GM23338 (cell line): ENCODE results near the gene RPL21. TPM values are rescaled to one million over a fixed set of nuclear protein-coding genes. Genes with fewer than 3 reads are reported as not detected.

Experiments
- ATAC-seq: fragments of 200-7000 bp; cut with Tn5 transposase; 3 replicates; pipeline ENCODE4 v1.9.1; 2020
- DNase-seq: peaks from one replicate; pipeline ENCODE4 v3.0.0-alpha.2; 2015; ENCODE audit warnings: low spot score
- H2AFZ ChIP-seq: fragments of 200-600 bp; sonication (generic); 2 replicates; pipeline ENCODE4 v1.8.0; 2016; ENCODE audit warnings: antibody characterized with exemption, mild to moderate bottlenecking, moderate library complexity
- H3F3A ChIP-seq: fragments of 200-600 bp; sonication (generic); replicated peaks from 2 replicates; pipeline ENCODE4 v1.8.0; 2017; ENCODE audit warnings: antibody characterized with exemption, mixed run types, low read depth
- H3K27ac ChIP-seq: fragments of 200-600 bp; sonication (generic); 2 replicates; pipeline ENCODE4 v1.6.1; 2016; ENCODE audit warnings: low read depth
- H3K27me3 ChIP-seq: fragments of 200-600 bp; sonication (generic); 2 replicates; pipeline ENCODE4 v1.8.0; 2016; ENCODE audit warnings: mild to moderate bottlenecking, mixed run types, moderate library complexity; ENCODE audit not compliant: insufficient read depth
- H3K36me3 ChIP-seq: fragments of 200-600 bp; sonication (generic); 2 replicates; pipeline ENCODE4 v1.8.0; 2016; ENCODE audit warnings: mild to moderate bottlenecking; ENCODE audit not compliant: insufficient read depth
- H3K4me1 ChIP-seq: fragments of 200-600 bp; sonication (generic); 2 replicates; pipeline ENCODE4 v1.8.0; 2016; ENCODE audit warnings: mild to moderate bottlenecking, moderate library complexity; ENCODE audit not compliant: insufficient read depth
- H3K4me2 ChIP-seq: fragments of 200-600 bp; sonication (generic); 2 replicates; pipeline ENCODE4 v1.7.1; 2017; ENCODE audit warnings: mixed run types
- H3K4me3 ChIP-seq: fragments of 200-600 bp; sonication (generic); 2 replicates; pipeline ENCODE4 v1.6.1; 2016; ENCODE audit warnings: mixed run types
- H3K79me2 ChIP-seq: fragments of 200-600 bp; sonication (generic); replicated peaks from 2 replicates; pipeline ENCODE4 v1.8.0; 2017; ENCODE audit warnings: mild to moderate bottlenecking; ENCODE audit not compliant: insufficient read depth
- H3K9me2 ChIP-seq: fragments of 200-600 bp; sonication (generic); 2 replicates; pipeline ENCODE4 v1.8.0; 2017; ENCODE audit not compliant: insufficient read depth
- H4K20me1 ChIP-seq: fragments of 200-600 bp; sonication (generic); replicated peaks from 2 replicates; pipeline ENCODE4 v1.8.0; 2017; ENCODE audit warnings: mild to moderate bottlenecking; ENCODE audit not compliant: insufficient read depth
- H3K27ac Mint-ChIP-seq: 2 replicates; pipeline ENCODE4 v1.8.0; 2020; ENCODE audit warnings: inconsistent platforms, mild to moderate bottlenecking, moderate library complexity, mixed read lengths
- H3K27me3 Mint-ChIP-seq: 3 replicates; pipeline ENCODE4 v1.8.0; 2022; ENCODE audit warnings: low read depth, mild to moderate bottlenecking, moderate library complexity, mixed read lengths, inconsistent platforms; ENCODE audit not compliant: insufficient read depth, poor library complexity
- H3K36me3 Mint-ChIP-seq: 3 replicates; pipeline ENCODE4 v1.8.0; 2021; ENCODE audit warnings: low read depth, mild to moderate bottlenecking, inconsistent platforms, moderate library complexity, mixed read lengths
- H3K4me1 Mint-ChIP-seq: 3 replicates; pipeline ENCODE4 v1.8.0; 2020; ENCODE audit warnings: mild to moderate bottlenecking, inconsistent platforms, mixed read lengths
- H3K4me3 Mint-ChIP-seq: 3 replicates; pipeline ENCODE4 v1.8.0; 2021; ENCODE audit warnings: moderate library complexity, mild to moderate bottlenecking, inconsistent platforms, mixed read lengths
- H3K9me3 Mint-ChIP-seq: 3 replicates; pipeline ENCODE4 v1.8.0; 2020; ENCODE audit warnings: moderate library complexity, mild to moderate bottlenecking, inconsistent platforms, mixed read lengths
- CREB1 ChIP-seq: fragments of 250-450 bp; sonication (Bioruptor Pico); IDR thresholded peaks from 2 replicates; pipeline ENCODE4 v1.5.0; 2020; ENCODE audit warnings: low read depth, mild to moderate bottlenecking, moderate library complexity
- CTCF ChIP-seq, 2 experiments: fragments of 200-600 bp in 1 of 2; sonication (generic) in 1 of 2; conservative IDR thresholded peaks; 2 replicates each; pipeline versions ENCODE4 v1.5.1 to v1.6.1; 2016 to 2017; ENCODE audit warnings: antibody characterized with exemption in 2 of 2, low read depth in 2 of 2, mild to moderate bottlenecking in 2 of 2, moderate library complexity in 1 of 2
- ETS1 ChIP-seq: IDR thresholded peaks from 2 replicates; pipeline ENCODE4 v1.6.1; 2016; ENCODE audit warnings: antibody characterized with exemption
- EZH2 ChIP-seq: fragments of 200-600 bp; sonication (generic); IDR thresholded peaks from one replicate; pipeline ENCODE4 v1.8.0; 2017; ENCODE audit warnings: antibody characterized with exemption, mild to moderate bottlenecking, low read depth; ENCODE audit not compliant: unreplicated experiment
- EZH2phosphoT487 ChIP-seq: fragments of 200-600 bp; sonication (generic); IDR thresholded peaks from one replicate; pipeline ENCODE4 v1.8.1; 2018; ENCODE audit warnings: antibody characterized with exemption; ENCODE audit not compliant: unreplicated experiment
- JUNB ChIP-seq: IDR thresholded peaks from one replicate; pipeline ENCODE4 v1.6.1; 2016; ENCODE audit warnings: antibody characterized with exemption; ENCODE audit not compliant: unreplicated experiment
- NANOG ChIP-seq: IDR thresholded peaks from 2 replicates; pipeline ENCODE4 v1.6.1; 2016; ENCODE audit warnings: antibody characterized with exemption, borderline replicate concordance
- POLR2AphosphoS5 ChIP-seq: IDR thresholded peaks from 2 replicates; pipeline ENCODE4 v1.6.1; 2016; ENCODE audit warnings: antibody characterized with exemption, low read depth
- REST ChIP-seq: IDR thresholded peaks from one replicate; pipeline ENCODE4 v1.6.1; 2018; ENCODE audit warnings: antibody characterized with exemption; ENCODE audit not compliant: unreplicated experiment
- STAT1 ChIP-seq: IDR thresholded peaks from one replicate; pipeline ENCODE4 v1.6.1; 2016; ENCODE audit warnings: antibody characterized with exemption; ENCODE audit not compliant: unreplicated experiment
- ZNF114 ChIP-seq: fragments of 250-450 bp; sonication (Bioruptor Pico); IDR thresholded peaks from 2 replicates; pipeline ENCODE4 v1.5.0; 2020; ENCODE audit warnings: mild to moderate bottlenecking, moderate library complexity
- ZNF331 ChIP-seq: fragments of 250-450 bp; sonication (Bioruptor Pico); IDR thresholded peaks from 2 replicates; pipeline ENCODE4 v1.5.0; 2020; ENCODE audit warnings: low read depth, mild to moderate bottlenecking, moderate library complexity
- ZNF462 ChIP-seq: fragments of 250-450 bp; sonication (Bioruptor Pico); IDR thresholded peaks from 2 replicates; pipeline ENCODE4 v1.5.0; 2020; ENCODE audit warnings: mild to moderate bottlenecking, moderate library complexity
- polyA plus RNA-seq: library from polyadenylated mRNA; unstranded; fragments of >200 nt; fragmentation: Nextera tagmentation; extraction: Ambion mirVana; gene quantifications from 2 replicates; pipeline ENCODE4 v1.2.1, GENCODE V29; 2016
- total RNA-seq: library from RNA; depleted of rRNA; stranded (reverse); fragments of >200 nt; shearing (Covaris generic); gene quantifications from 2 replicates; pipeline ENCODE4 v1.2.3, GENCODE V29; 2014

The RPL21 gene
- total and polyA plus RNA-seq, 2 experiments from 2014 or later: 1,037 to 1,343 TPM

GRCh38 chr13:27281420-27281819, 30.1 kb downstream of the RPL21 start:
- peaks cover 6% of the 10 kb centered on the region for H3K27me3 Mint-ChIP-seq
- H3K27ac Mint-ChIP-seq: no peak overlapping the region
- H3K36me3 Mint-ChIP-seq: no peaks in the 10 kb centered on the region
- Histone ChIP-seq H3K36me3 (no peaks in the 10 kb centered on the region), H3K27me3 (no peaks in the 10 kb centered on the region), H3K9me2 (no peaks in the 10 kb centered on the region), H3K79me2 (no peaks in the 10 kb centered on the region), H3K27ac (no peak overlapping the region), H3F3A (no peaks in the 10 kb centered on the region), H3K4me2 (no peak overlapping the region), H3K4me3 (no peak overlapping the region), H4K20me1 (no peaks in the 10 kb centered on the region), H3K4me1 (no peaks in the 10 kb centered on the region; the same call in 1 of the 2 replicates), H2AFZ (no peak overlapping the region)
- H3K4me1 Mint-ChIP-seq: peaks cover 13% of the 10 kb centered on the region
- no peak for ATAC-seq
- no peak overlapping the region for H3K4me3 Mint-ChIP-seq
- TF ChIP-seq REST: no peak
- TF ChIP-seq CTCF (conservative IDR thresholded peaks at IDR 0.05; ENCODE audit: low read depth in 2 of 2): no peak
- no peak for TF ChIP-seq ZNF114 (CRISPR knock-in tag)
- no peak for TF ChIP-seq ZNF462 (CRISPR knock-in tag)
- no peak for TF ChIP-seq EZH2phosphoT487
- no peak for TF ChIP-seq ETS1
- no peak for TF ChIP-seq EZH2
- no peak for TF ChIP-seq ZNF331 (CRISPR knock-in tag)
- TF ChIP-seq CREB1: no peak
- TF ChIP-seq POLR2AphosphoS5: no peak
- TF ChIP-seq JUNB: no peak
- TF ChIP-seq STAT1: no peak
- no peak for TF ChIP-seq NANOG
- H3K9me3 Mint-ChIP-seq: no peaks in the 10 kb centered on the region
- no peak for DNase-seq
